HL-60 (cell line): Measurements from ENCODE around the gene MECR.

ENCODE experiments used
- GABPA ChIP-seq: IDR thresholded peaks from 2 replicates; pipeline ENCODE4 v1.6.1; 2012; ENCODE audit warnings: low read depth
- POLR2AphosphoS5 ChIP-seq: IDR thresholded peaks from 2 replicates; pipeline ENCODE4 v1.6.1; 2012; ENCODE audit warnings: low read depth
- TF ChIP-seq, protein P1 (sequence below): IDR thresholded peaks from one replicate; pipeline ENCODE4 v1.5.1; 2011; ENCODE audit warnings: low read length, control low read depth, inconsistent platforms; ENCODE audit not compliant: insufficient read depth
- TF ChIP-seq, protein P2 (sequence below): IDR thresholded peaks from 2 replicates; pipeline ENCODE4 v1.6.1; 2012; ENCODE audit warnings: low read depth; ENCODE audit not compliant: insufficient replicate concordance

DNA sequence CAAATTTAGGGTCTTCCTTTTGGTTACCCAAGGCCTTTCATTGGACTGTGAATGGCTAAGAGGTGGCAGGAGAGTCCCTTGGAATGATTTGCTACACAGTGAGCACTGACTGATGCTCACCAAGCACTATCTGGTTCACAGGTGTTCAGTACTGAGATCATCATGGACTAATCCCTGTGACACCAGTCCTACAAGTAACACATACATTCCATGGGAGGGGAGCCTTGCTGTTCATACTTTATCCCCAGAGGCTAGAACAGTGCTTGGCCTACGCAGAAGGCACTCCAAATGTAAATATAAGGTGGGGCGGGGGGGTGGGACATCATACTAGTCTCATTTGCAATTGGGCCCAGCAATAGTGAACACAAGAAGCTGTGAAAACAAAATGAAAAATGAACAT, 86.6 kb downstream of the MECR start:
- TF ChIP-seq, protein P1, sequence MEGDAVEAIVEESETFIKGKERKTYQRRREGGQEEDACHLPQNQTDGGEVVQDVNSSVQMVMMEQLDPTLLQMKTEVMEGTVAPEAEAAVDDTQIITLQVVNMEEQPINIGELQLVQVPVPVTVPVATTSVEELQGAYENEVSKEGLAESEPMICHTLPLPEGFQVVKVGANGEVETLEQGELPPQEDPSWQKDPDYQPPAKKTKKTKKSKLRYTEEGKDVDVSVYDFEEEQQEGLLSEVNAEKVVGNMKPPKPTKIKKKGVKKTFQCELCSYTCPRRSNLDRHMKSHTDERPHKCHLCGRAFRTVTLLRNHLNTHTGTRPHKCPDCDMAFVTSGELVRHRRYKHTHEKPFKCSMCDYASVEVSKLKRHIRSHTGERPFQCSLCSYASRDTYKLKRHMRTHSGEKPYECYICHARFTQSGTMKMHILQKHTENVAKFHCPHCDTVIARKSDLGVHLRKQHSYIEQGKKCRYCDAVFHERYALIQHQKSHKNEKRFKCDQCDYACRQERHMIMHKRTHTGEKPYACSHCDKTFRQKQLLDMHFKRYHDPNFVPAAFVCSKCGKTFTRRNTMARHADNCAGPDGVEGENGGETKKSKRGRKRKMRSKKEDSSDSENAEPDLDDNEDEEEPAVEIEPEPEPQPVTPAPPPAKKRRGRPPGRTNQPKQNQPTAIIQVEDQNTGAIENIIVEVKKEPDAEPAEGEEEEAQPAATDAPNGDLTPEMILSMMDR, result no peak
- no peak for TF ChIP-seq GABPA
- TF ChIP-seq POLR2AphosphoS5, result no peak; the same call in 1 of the 2 replicates
- TF ChIP-seq, protein P2, sequence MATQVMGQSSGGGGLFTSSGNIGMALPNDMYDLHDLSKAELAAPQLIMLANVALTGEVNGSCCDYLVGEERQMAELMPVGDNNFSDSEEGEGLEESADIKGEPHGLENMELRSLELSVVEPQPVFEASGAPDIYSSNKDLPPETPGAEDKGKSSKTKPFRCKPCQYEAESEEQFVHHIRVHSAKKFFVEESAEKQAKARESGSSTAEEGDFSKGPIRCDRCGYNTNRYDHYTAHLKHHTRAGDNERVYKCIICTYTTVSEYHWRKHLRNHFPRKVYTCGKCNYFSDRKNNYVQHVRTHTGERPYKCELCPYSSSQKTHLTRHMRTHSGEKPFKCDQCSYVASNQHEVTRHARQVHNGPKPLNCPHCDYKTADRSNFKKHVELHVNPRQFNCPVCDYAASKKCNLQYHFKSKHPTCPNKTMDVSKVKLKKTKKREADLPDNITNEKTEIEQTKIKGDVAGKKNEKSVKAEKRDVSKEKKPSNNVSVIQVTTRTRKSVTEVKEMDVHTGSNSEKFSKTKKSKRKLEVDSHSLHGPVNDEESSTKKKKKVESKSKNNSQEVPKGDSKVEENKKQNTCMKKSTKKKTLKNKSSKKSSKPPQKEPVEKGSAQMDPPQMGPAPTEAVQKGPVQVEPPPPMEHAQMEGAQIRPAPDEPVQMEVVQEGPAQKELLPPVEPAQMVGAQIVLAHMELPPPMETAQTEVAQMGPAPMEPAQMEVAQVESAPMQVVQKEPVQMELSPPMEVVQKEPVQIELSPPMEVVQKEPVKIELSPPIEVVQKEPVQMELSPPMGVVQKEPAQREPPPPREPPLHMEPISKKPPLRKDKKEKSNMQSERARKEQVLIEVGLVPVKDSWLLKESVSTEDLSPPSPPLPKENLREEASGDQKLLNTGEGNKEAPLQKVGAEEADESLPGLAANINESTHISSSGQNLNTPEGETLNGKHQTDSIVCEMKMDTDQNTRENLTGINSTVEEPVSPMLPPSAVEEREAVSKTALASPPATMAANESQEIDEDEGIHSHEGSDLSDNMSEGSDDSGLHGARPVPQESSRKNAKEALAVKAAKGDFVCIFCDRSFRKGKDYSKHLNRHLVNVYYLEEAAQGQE, result no peak
